Mesothelial cell of epicardium (in vitro differentiated cells): ENCODE measurements around the gene SHROOM1. TPM values are rescaled to one million over a fixed set of nuclear protein-coding genes. Genes with fewer than 3 reads are reported as not detected.

Experiments used
- DNase-seq, 2 experiments: peaks; one replicate each; pipeline ENCODE4 v3.0.0; 2021; ENCODE audit warnings: low spot score in 2 of 2; ENCODE audit not compliant: unreplicated experiment in 2 of 2
- H3K27ac Mint-ChIP-seq: 2 replicates; pipeline ENCODE4 v1.8.0; 2021; ENCODE audit warnings: mixed read lengths
- H3K27me3 Mint-ChIP-seq: 2 replicates; pipeline ENCODE4 v1.8.0; 2021; ENCODE audit warnings: low read depth, mixed read lengths
- H3K36me3 Mint-ChIP-seq: 2 replicates; pipeline ENCODE4 v1.8.0; 2021; ENCODE audit warnings: mixed read lengths
- H3K4me1 Mint-ChIP-seq: 2 replicates; pipeline ENCODE4 v1.8.0; 2021; ENCODE audit warnings: mixed read lengths
- H3K4me3 Mint-ChIP-seq: 2 replicates; pipeline ENCODE4 v1.8.0; 2021; ENCODE audit warnings: mild to moderate bottlenecking, moderate library complexity, mixed read lengths
- H3K9me3 Mint-ChIP-seq: 2 replicates; pipeline ENCODE4 v1.8.0; 2021; ENCODE audit warnings: mixed read lengths
- CTCF ChIP-seq: fragments of 200-600 bp; sonication (generic); IDR thresholded peaks from one replicate; pipeline ENCODE4 v1.5.0; 2021; ENCODE audit warnings: antibody characterized with exemption; ENCODE audit not compliant: unreplicated experiment
- total RNA-seq: library from RNA; stranded (reverse); gene quantifications from 3 replicates; pipeline ENCODE4 v1.2.1, GENCODE V29; 2021

The SHROOM1 gene
- total RNA-seq, 1 donor from 2014 or later, result 12.2 TPM

GRCh38 chr5:132839426-132840301 is 9.2 kb upstream of the SHROOM1 start:
- Mint-ChIP-seq H3K27ac (peak overlapping the region; percentile 91), H3K36me3 (no peaks in the 10 kb centered on the region), H3K4me1 (peaks cover 25% of the 10 kb centered on the region), H3K27me3 (no peaks in the 10 kb centered on the region), H3K9me3 (peaks cover 5% of the 10 kb centered on the region), H3K4me3 (no peak overlapping the region)
- no peak for TF ChIP-seq CTCF
- DNase-seq, result peak in 1 of 2 experiments; percentile 21

DNA sequence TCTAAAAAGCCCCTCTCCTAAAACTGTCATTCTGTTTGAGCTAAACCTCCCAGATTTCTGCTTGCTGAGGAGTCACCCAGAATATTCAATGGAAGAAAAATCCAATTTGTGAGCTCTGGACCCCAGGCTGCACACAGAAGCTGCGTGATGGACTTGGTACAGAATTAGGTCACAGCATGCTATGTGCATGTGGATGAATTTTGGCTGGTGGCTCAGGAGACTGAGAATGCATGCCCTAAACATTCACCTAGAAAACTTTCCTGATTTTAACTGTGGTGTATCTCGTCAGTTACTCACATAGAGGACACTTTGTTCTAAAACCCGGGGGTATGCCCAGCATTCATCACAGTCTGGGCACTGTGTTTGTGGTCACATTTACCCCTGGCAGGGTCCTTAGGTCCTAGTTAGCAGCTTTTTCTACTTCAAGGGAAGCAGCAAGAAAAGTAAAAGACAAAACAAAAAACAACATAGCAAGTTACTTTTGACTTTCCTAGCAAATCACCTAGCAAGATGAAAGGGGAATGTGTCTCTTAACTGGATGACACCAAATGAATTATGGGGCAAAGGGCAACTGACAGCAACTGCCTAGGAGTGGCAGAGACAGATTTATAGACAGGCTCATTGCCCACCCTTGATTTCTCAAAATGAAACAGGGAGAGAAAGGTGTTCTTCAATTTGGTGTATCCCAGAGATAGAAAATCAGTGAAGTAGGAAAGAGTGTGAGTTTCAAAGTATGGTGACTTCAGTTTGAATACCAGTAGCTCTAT is 8.3 kb upstream of the SHROOM1 start:
- peak in 1 of 2 experiments; percentile 6 for DNase-seq
- no peak for TF ChIP-seq CTCF
- no peak overlapping the region for H3K4me3 Mint-ChIP-seq
- H3K27me3 Mint-ChIP-seq, result no peaks in the 10 kb centered on the region
- H3K9me3 Mint-ChIP-seq, result peaks cover 5% of the 10 kb centered on the region
- no peak overlapping the region for H3K27ac Mint-ChIP-seq
- no peaks in the 10 kb centered on the region for H3K36me3 Mint-ChIP-seq
- H3K4me1 Mint-ChIP-seq, result peaks cover 25% of the 10 kb centered on the region

DNA sequence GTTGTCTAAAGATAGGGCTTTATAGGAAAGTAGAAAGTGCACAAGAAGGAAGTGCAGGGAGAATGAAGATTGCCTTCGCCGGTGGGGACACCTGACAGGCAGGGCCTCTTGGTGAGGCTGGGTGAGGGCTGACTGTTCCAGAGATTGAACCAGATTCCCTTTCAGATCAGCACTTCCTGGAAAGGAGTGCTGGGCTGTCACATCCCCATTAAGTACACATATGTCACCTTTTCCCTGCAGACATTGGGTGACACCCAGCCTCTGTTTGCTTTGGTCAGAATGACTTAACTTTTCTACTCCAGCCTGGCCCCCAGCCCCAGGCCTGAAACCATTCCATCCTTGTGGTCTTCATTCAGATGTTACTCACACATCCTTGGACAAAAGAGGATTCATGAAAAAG is 7.4 kb upstream of the SHROOM1 start:
- Mint-ChIP-seq H3K36me3 (no peaks in the 10 kb centered on the region), H3K27me3 (peaks cover under 1% of the 10 kb centered on the region), H3K27ac (no peak overlapping the region), H3K9me3 (peaks cover 3% of the 10 kb centered on the region), H3K4me3 (no peak overlapping the region), H3K4me1 (peaks cover 25% of the 10 kb centered on the region)
- TF ChIP-seq CTCF, result no peak
- DNase-seq, result peak in 1 of 2 experiments; percentile 25

DNA sequence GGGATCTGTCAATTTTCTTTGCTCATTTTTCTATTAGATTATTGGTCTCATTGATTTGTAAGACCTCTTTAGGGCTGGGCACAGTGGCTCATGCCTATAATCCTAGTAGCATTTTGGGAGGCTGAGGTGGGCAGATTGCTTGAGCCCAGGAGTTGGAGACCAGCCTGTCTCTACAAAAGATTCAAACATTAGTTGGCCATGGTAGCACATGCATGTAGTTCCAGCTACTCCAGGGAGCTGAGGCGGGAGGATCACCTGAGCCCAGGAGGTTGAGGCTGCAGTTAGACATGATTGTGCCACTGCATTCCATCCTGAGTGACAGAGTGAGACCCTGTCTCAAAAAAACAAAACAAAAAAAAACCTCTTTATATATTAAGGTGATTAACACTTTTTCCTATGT is 6.4 kb upstream of the SHROOM1 start:
- Mint-ChIP-seq H3K4me3 (no peak overlapping the region), H3K27ac (no peak overlapping the region), H3K27me3 (peaks cover 5% of the 10 kb centered on the region), H3K4me1 (peaks cover 25% of the 10 kb centered on the region), H3K36me3 (no peaks in the 10 kb centered on the region), H3K9me3 (no peaks in the 10 kb centered on the region)
- peak in 1 of 2 experiments; percentile 6 for DNase-seq
- no peak for TF ChIP-seq CTCF

GRCh38 chr5:132834057-132834456 is 3.6 kb upstream of the SHROOM1 start:
- H3K4me3 Mint-ChIP-seq, result no peak overlapping the region
- H3K27ac Mint-ChIP-seq, result no peak overlapping the region
- no peak for DNase-seq
- H3K4me1 Mint-ChIP-seq, result peaks cover 13% of the 10 kb centered on the region
- H3K27me3 Mint-ChIP-seq, result peaks cover 16% of the 10 kb centered on the region
- H3K9me3 Mint-ChIP-seq, result no peaks in the 10 kb centered on the region
- no peaks in the 10 kb centered on the region for H3K36me3 Mint-ChIP-seq
- no peak for TF ChIP-seq CTCF
